OCI-LY7 (cell line): ENCODE results near the gene DPP10.

Experiments used
- CTCF ChIP-seq: fragments of 200-600 bp; sonication (generic); conservative IDR thresholded peaks from 2 replicates; pipeline ENCODE4 v1.5.1; 2014; ENCODE audit warnings: mild to moderate bottlenecking, antibody characterized with exemption, low read length, moderate library complexity, mixed read lengths
- EZH2phosphoT487 ChIP-seq: fragments of 200-600 bp; sonication (generic); IDR thresholded peaks from 2 replicates; pipeline ENCODE4 v1.6.1; 2018; ENCODE audit warnings: low read depth, borderline replicate concordance, mild to moderate bottlenecking, mixed run types, antibody characterized with exemption, low read length, moderate library complexity, mixed read lengths

- TF ChIP-seq CTCF (no peak), EZH2phosphoT487 (no peak)
Observed at GRCh38 chr2:115036818-115037217, 594.4 kb downstream of the DPP10 start.
